Loucy (cell line): ENCODE measurements around the gene CYYR1.

Source experiments
- H2AFZ ChIP-seq: fragments of 200-600 bp; sonication (generic); 2 replicates; pipeline ENCODE4 v1.6.0; 2016; ENCODE audit warnings: antibody characterized with exemption, mild to moderate bottlenecking, low read length, moderate library complexity
- H3F3A ChIP-seq: fragments of 200-600 bp; 2 replicates; pipeline ENCODE4 v1.6.0; 2016; ENCODE audit warnings: antibody characterized with exemption, low read depth, mild to moderate bottlenecking
- H3K27me3 ChIP-seq: fragments of 200-600 bp; sonication (generic); 2 replicates; pipeline ENCODE4 v1.6.1; 2014; ENCODE audit warnings: low read length, mild to moderate bottlenecking; ENCODE audit not compliant: insufficient read depth, poor library complexity, severe bottlenecking
- H3K36me3 ChIP-seq: fragments of 200-600 bp; sonication (generic); 2 replicates; pipeline ENCODE4 v1.6.1; 2016; ENCODE audit warnings: low read length; ENCODE audit not compliant: insufficient read depth
- H3K4me1 ChIP-seq: fragments of 200-600 bp; sonication (generic); 2 replicates; pipeline ENCODE4 v1.5.1; 2014; ENCODE audit warnings: low read length, mild to moderate bottlenecking; ENCODE audit not compliant: insufficient read depth, poor library complexity, severe bottlenecking
- H3K4me2 ChIP-seq: fragments of 200-600 bp; sonication (generic); 2 replicates; pipeline ENCODE4 v1.6.0; 2014; ENCODE audit warnings: antibody characterized with exemption, low read length, low read depth, mild to moderate bottlenecking; ENCODE audit not compliant: poor library complexity, severe bottlenecking
- H3K4me3 ChIP-seq: fragments of 200-600 bp; sonication (generic); 2 replicates; pipeline ENCODE4 v1.5.1; 2014; ENCODE audit warnings: low read length, mild to moderate bottlenecking, mixed read lengths; ENCODE audit not compliant: poor library complexity, severe bottlenecking
- H3K79me2 ChIP-seq: fragments of 200-600 bp; sonication (generic); 2 replicates; pipeline ENCODE4 v1.6.1; 2014; ENCODE audit warnings: low read length; ENCODE audit not compliant: insufficient read depth
- H3K9ac ChIP-seq: fragments of 200-600 bp; sonication (generic); 2 replicates; pipeline ENCODE4 v1.6.0; 2014; ENCODE audit warnings: mild to moderate bottlenecking, low read depth, low read length, moderate library complexity; ENCODE audit not compliant: poor library complexity, severe bottlenecking
- H3K9me2 ChIP-seq: fragments of 200-600 bp; sonication (generic); replicated peaks from 2 replicates; pipeline ENCODE4 v1.6.1; 2016; ENCODE audit warnings: low read depth, low read length, mixed read lengths
- H3K9me3 ChIP-seq: fragments of 200-600 bp; sonication (generic); 2 replicates; pipeline ENCODE4 v1.6.1; 2014; ENCODE audit warnings: mild to moderate bottlenecking, antibody characterized with exemption, low read length, low read depth; ENCODE audit not compliant: insufficient read depth
- H4K20me1 ChIP-seq: fragments of 200-600 bp; sonication (generic); 2 replicates; pipeline ENCODE4 v1.6.0; 2014; ENCODE audit warnings: antibody characterized with exemption, low read length, mild to moderate bottlenecking; ENCODE audit not compliant: insufficient read depth, poor library complexity, severe bottlenecking
- CTCF ChIP-seq: fragments of 200-600 bp; sonication (generic); conservative IDR thresholded peaks from 2 replicates; pipeline ENCODE4 v1.5.1; 2014; ENCODE audit warnings: mild to moderate bottlenecking, antibody characterized with exemption, low read length
- EZH2phosphoT487 ChIP-seq: fragments of 200-600 bp; IDR thresholded peaks from 2 replicates; pipeline ENCODE4 v1.6.1; 2018; ENCODE audit warnings: antibody characterized with exemption, mild to moderate bottlenecking, moderate library complexity, borderline replicate concordance

The CYYR1 gene

GRCh38 chr21:26599261-26599660, 26.2 kb upstream of the CYYR1 start:
- no peak overlapping the region for H2AFZ ChIP-seq
- no peaks in the 10 kb centered on the region for H3K36me3 ChIP-seq
- no peaks in the 10 kb centered on the region for H3K9me3 ChIP-seq
- no peaks in the 10 kb centered on the region for H4K20me1 ChIP-seq
- H3K9me2 ChIP-seq, result no peaks in the 10 kb centered on the region
- H3K4me3 ChIP-seq, result no peak overlapping the region
- H3K27me3 ChIP-seq, result no peaks in the 10 kb centered on the region
- no peaks in the 10 kb centered on the region for H3K79me2 ChIP-seq
- TF ChIP-seq EZH2phosphoT487, result no peak
- no peak overlapping the region for H3K9ac ChIP-seq
- H3F3A ChIP-seq, result no peaks in the 10 kb centered on the region
- H3K4me1 ChIP-seq, result no peaks in the 10 kb centered on the region
- no peak overlapping the region for H3K4me2 ChIP-seq

- Histone ChIP-seq H4K20me1 (no peaks in the 10 kb centered on the region), H3K9me2 (no peaks in the 10 kb centered on the region), H3F3A (no peaks in the 10 kb centered on the region), H3K4me2 (no peak overlapping the region), H3K9ac (no peak overlapping the region), H2AFZ (no peak overlapping the region), H3K27me3 (no peaks in the 10 kb centered on the region), H3K9me3 (no peaks in the 10 kb centered on the region), H3K4me1 (no peaks in the 10 kb centered on the region), H3K4me3 (no peak overlapping the region), H3K79me2 (no peaks in the 10 kb centered on the region), H3K36me3 (no peaks in the 10 kb centered on the region)
- no peak for TF ChIP-seq EZH2phosphoT487
- no peak for TF ChIP-seq CTCF
These were observed 24.9 kb upstream of the CYYR1 start for GRCh38 chr21:26597981-26598380.

GRCh38 chr21:26597031-26597430, 23.9 kb upstream of the CYYR1 start:
- Histone ChIP-seq H3K9ac (no peak overlapping the region), H3K4me3 (no peak overlapping the region), H3K4me2 (no peak overlapping the region), H3K79me2 (no peaks in the 10 kb centered on the region), H3K9me2 (no peaks in the 10 kb centered on the region), H3K27me3 (no peaks in the 10 kb centered on the region), H3F3A (no peaks in the 10 kb centered on the region), H4K20me1 (no peaks in the 10 kb centered on the region), H3K4me1 (no peaks in the 10 kb centered on the region), H2AFZ (no peak overlapping the region), H3K9me3 (no peaks in the 10 kb centered on the region), H3K36me3 (no peaks in the 10 kb centered on the region)
- TF ChIP-seq CTCF, result no peak
- no peak for TF ChIP-seq EZH2phosphoT487

GRCh38 chr21:26595971-26596370, 22.9 kb upstream of the CYYR1 start:
- H3K27me3 ChIP-seq, result no peaks in the 10 kb centered on the region
- TF ChIP-seq CTCF (no peak), EZH2phosphoT487 (no peak)
- H3K36me3 ChIP-seq, result no peaks in the 10 kb centered on the region
- no peak overlapping the region for H2AFZ ChIP-seq
- H3K9me3 ChIP-seq, result no peaks in the 10 kb centered on the region
- H3K9ac ChIP-seq, result no peak overlapping the region
- no peak overlapping the region for H3K4me2 ChIP-seq
- H3K79me2 ChIP-seq, result no peaks in the 10 kb centered on the region
- H3K4me1 ChIP-seq, result no peaks in the 10 kb centered on the region
- no peaks in the 10 kb centered on the region for H3K9me2 ChIP-seq
- no peak overlapping the region for H3K4me3 ChIP-seq
- H3F3A ChIP-seq, result no peaks in the 10 kb centered on the region
- H4K20me1 ChIP-seq, result no peaks in the 10 kb centered on the region
